NCI-H2196 treated with DMSO at 0.1 percent for 48 hours (cell line): Measurements from ENCODE around the gene CHST1.

Experiments
- DNase-seq: peaks from one replicate; lab custom pipeline; 2025; ENCODE audit not compliant: unreplicated experiment; lab: John Stamatoyannopoulos, UW

CHST1 gene

DNA sequence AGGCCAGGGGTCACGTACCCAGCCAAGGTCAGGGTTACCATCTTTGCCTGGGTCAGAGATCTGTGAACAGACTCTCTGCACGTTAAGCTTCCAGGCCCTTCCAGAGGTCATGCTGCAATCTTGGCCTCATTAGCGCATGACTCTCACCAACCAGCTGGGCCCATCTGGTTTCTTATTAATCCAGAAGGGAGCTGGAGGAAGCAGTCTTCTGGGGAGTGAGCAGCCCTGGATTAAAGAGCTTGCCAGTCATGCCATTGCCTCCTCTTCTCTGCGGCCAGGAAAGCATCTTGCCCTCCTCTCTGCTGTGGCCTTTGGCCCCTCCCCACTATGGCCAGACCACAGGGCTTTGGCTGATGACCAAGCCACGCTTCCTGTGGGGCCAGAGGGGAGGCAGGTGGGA is 57.4 kb downstream of the CHST1 start:
- no peak for DNase-seq

DNA sequence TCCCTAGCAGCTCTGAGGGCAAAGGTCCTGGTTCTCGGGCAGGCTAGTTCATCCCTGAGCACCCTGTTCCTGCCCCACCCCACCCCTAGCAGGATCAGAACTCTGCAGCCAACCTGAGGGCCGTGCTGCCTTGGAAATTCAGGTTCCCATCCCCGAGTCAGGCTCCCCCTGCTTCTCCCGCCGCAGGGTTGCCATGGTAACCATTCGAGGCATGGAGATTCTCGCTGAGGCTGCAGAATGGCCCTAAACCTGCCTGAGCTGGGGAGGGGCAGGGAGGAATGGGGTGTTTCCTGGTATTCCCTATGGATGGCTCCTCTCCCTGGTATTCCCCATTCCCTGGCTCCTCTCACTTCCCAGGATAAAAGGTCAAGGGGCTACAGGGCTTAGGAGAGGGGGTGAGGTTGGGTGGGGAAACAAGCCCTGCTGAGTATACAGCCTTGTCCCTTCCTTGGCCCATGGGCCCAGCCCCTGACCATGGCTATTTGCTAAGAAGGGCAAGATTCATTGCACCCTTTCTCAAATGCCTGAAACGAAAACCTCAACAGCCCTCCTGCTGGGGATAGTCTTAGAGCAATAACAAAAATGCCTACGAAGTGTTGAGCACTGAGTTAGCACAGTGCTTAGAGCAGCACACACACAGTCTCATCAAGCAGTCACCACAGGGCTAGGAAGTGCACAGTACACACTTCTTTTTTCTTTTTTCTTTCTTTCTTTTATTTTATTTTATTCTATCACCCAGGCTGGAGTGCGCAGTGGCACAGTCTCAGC is 58.7 kb downstream of the CHST1 start:
- no peak for DNase-seq

DNA sequence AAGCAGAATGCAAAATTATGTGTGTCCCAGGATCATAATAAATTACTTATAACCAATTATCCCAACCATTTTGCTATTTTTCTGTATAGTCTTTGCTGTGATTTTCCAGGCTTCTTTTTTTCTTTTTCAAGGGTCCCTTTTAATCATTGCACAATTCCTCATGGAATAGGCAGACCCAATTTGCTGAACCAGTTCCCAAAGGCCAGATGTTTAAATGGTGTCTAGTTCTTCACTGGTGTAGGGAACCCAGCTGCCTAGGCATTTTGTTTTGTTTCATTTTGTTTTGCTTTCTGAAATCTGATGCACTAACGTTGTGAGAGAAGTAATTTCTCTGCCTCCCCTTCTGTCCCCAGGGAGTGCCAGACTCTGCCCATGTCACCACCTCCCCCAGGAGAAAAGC is 60.4 kb downstream of the CHST1 start:
- DNase-seq = no peak

- DNase-seq = no peak
These were observed 61.3 kb downstream of the CHST1 start for GRCh38 chr11:45603946-45604682.

DNA sequence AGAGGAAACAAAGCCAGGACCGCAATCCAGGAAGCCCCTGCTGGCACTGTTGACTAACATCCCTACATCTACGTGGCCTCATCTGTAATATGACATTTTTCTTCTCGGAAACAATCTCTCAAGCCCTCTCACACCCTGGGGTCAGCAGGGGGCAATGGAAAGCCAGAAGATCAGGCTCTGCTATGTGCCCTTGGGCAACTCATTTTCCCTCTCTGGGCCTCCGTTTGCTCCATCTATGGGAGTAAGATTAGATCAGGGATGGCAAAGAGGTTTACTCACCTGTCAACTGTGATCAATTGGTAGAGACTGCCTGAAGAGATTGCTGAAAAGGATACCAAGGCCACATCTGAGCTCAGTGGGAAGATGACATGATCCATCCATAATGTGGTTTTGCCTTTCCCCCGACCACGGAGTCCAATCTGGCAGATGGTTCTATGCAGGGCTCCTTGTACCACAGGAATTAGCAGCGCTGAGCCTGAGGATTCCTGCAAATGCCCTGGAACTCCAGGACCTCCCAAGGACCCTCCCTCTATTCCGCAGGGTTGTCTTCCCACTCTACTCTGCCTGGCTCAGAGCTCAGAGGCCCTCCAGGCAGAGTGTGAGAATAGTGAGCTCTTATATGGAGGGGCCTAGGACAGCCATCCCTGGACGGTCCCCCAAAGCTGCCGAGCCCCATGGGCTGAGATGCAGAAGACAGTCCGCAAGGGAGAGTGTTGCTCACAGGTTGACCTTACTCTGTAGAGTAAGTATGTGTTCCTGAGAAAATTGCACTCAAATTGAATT is 66.1 kb downstream of the CHST1 start:
- DNase-seq = no peak
